Gastroesophageal sphincter (tissue), 3 donors: ENCODE data around the gene TNKS2.

Experiments
- CTCF ChIP-seq, 4 experiments: fragments of 200-600 bp in 2 of 4; fragments of 450-650 bp in 2 of 4; sonication (generic) in 1 of 4; IDR thresholded peaks; one replicate each; pipeline ENCODE4 v1.5.1; 2017 to 2019; ENCODE audit warnings: antibody characterized with exemption in 4 of 4, mild to moderate bottlenecking in 2 of 4, moderate library complexity in 2 of 4
- POLR2A ChIP-seq, 2 donors: fragments of 450-650 bp; IDR thresholded peaks; one replicate each; pipeline ENCODE4 v1.6.1; 2017; ENCODE audit warnings: antibody characterized with exemption in 2 of 2, mild to moderate bottlenecking in 2 of 2, moderate library complexity in 1 of 2
- POLR2AphosphoS5 ChIP-seq: sonication (generic); formaldehyde crosslinking; IDR thresholded peaks from one replicate; pipeline ENCODE4 v1.6.1; 2017; ENCODE audit warnings: antibody characterized with exemption

- TF ChIP-seq POLR2A (IDR thresholded peaks at IDR 0.05) = no peak
- TF ChIP-seq CTCF (IDR thresholded peaks at IDR 0.05) = no peak
- TF ChIP-seq POLR2AphosphoS5 = no peak
These were observed 11.0 kb upstream of the TNKS2 start for GRCh38 chr10:91787258-91787657.
